BJ (cell line): ENCODE measurements around the gene FAM216B. TPM values are rescaled to one million over a fixed set of nuclear protein-coding genes. Genes with fewer than 3 reads are reported as not detected.

Experiments
- CTCF ChIA-PET: fragments of 350-600 bp; formaldehyde crosslinking; extraction: SDS; loops from one replicate; lab custom pipeline; 2021; ENCODE audit warnings: antibody characterized with exemption, inconsistent platforms; lab: Yijun Ruan, JAX
- POLR2A ChIA-PET: fragments of 300-600 bp; sonication (Branson Sonifier 250); formaldehyde crosslinking; extraction: SDS; loops from one replicate; lab custom pipeline; 2021; ENCODE audit warnings: antibody characterized with exemption; lab: Charles Lee
- DNase-seq: peaks from one replicate; pipeline ENCODE4 v3.0.0-alpha.2; 2011; ENCODE audit warnings: low read depth
- H3K27me3 ChIP-seq: 2 replicates; pipeline ENCODE4 v1.6.0; 2011; ENCODE audit warnings: low read length; ENCODE audit not compliant: control insufficient read depth, insufficient read depth
- H3K36me3 ChIP-seq: 2 replicates; pipeline ENCODE4 v1.5.1; 2011; ENCODE audit warnings: low read length; ENCODE audit not compliant: control insufficient read depth, insufficient read depth
- H3K4me3 ChIP-seq: 2 replicates; pipeline ENCODE4 v1.5.1; 2011; ENCODE audit warnings: low read depth, mild to moderate bottlenecking, control low read depth, low read length
- CTCF ChIP-seq: IDR thresholded peaks from 2 replicates; pipeline ENCODE4 v1.5.1; 2011; ENCODE audit warnings: low read depth, mild to moderate bottlenecking, control low read depth, inconsistent platforms, low read length, moderate library complexity; ENCODE audit not compliant: insufficient read depth
- polyA plus RNA-seq: library from polyadenylated mRNA; depleted of rRNA; stranded (reverse); fragments of >200 nt; gene quantifications from 2 replicates; pipeline ENCODE4 v1.2.3, GENCODE V29; 2011

FAM216B gene
- polyA plus RNA-seq, 1 experiment = not detected

DNA sequence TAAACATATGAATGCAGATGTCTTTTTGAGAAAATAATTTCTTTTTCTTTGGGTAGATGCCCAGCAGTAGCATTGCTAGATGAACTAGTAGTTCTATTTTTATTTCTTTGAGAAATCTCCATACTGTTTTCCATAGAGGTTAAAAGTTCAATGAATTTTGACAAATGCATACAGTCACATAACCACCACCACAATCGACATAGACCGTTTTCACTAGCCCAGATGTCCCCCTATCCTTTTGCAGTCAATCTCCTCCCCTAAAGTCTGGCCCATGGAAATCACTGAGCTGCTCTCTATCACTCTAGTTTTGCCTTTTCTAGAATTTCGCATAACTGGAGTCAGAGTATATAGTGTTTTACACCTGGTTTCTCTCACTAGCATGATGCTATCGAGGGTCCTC is 10.8 kb downstream of the FAM216B start:
- TF ChIP-seq CTCF = no peak
- Histone ChIP-seq H3K27me3 (peaks cover 4% of the 10 kb centered on the region), H3K4me3 (no peak overlapping the region), H3K36me3 (no peaks in the 10 kb centered on the region)
- POLR2A ChIA-PET = no interaction called here
- CTCF ChIA-PET = no interaction called here
- DNase-seq = no peak

- DNase-seq = no peak
- ChIA-PET CTCF (interaction anchor here (1.5 kb wide), 1 partner anchor 14 kb away, joined by 4 read pairs; no protein-coding TSS in a partner anchor), POLR2A (no interaction called here)
- TF ChIP-seq CTCF = no peak
- Histone ChIP-seq H3K36me3 (no peaks in the 10 kb centered on the region), H3K27me3 (peaks cover 4% of the 10 kb centered on the region), H3K4me3 (no peak overlapping the region)
Observed at GRCh38 chr13:42794577-42795275, 13.3 kb downstream of the FAM216B start.

DNA sequence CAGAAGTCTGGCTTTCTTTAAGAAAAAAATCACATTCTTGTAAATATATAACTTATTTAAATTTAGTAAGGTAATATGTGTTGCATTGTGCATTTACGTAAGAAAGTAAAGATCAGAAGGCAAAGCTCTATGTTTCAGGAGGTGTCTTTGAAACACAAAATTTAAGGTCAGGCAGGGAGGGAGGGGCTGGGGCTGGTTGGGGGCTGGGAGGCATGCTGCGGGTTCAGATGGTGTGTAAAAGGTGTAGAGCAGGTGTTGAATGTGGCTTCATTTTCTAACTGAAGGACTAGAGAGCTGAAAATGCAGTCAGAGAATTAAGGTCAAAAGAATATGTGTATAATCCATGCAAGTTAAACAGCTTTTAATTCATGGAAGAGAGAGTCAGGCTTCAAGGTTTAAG is 14.3 kb downstream of the FAM216B start:
- Histone ChIP-seq H3K36me3 (no peaks in the 10 kb centered on the region), H3K4me3 (no peak overlapping the region), H3K27me3 (peaks cover 4% of the 10 kb centered on the region)
- POLR2A ChIA-PET = no interaction called here
- DNase-seq = no peak
- CTCF ChIA-PET = interaction anchor here (1.5 kb wide), 1 partner anchor 13 kb away, joined by 4 read pairs; no protein-coding TSS in a partner anchor
- no peak for TF ChIP-seq CTCF

DNA sequence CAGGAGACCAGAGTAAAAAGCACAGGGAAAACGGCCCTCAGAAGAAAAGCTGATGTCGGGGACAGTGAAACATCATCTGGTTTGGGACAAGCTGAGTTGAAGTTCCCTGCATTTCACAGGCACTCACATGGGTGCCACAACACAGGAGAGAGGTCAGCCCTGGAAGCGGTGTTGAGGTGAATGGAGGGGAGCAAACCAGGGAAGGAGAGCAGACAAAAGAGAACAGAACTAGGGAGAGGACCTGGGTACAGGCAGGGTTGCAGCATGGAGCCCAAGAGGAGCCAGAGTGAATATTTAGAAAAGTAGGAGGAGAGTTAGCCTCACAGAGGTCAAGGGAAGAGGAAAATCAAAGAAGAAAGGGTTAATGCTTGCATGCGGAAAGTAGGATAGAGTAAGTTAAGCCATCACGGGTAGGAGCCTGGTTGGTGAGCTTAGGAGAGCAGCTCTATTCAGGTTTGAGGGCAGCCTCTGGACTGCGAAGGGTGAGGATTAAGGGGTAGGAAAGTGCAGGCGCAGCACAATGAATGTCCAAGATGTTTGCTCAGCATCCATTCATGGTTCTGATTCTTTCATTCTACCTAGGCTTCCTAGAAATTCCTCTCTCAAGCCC is 15.5 kb downstream of the FAM216B start:
- no peak overlapping the region for H3K4me3 ChIP-seq
- DNase-seq = no peak
- no peak for TF ChIP-seq CTCF
- POLR2A ChIA-PET = no interaction called here
- peaks cover 4% of the 10 kb centered on the region for H3K27me3 ChIP-seq
- H3K36me3 ChIP-seq = no peaks in the 10 kb centered on the region
- CTCF ChIA-PET = interaction anchor here (1.2 to 1.6 kb wide), 2 partner anchors 9 to 14 kb away, joined by 3 to 5 read pairs; no protein-coding TSS in a partner anchor

DNA sequence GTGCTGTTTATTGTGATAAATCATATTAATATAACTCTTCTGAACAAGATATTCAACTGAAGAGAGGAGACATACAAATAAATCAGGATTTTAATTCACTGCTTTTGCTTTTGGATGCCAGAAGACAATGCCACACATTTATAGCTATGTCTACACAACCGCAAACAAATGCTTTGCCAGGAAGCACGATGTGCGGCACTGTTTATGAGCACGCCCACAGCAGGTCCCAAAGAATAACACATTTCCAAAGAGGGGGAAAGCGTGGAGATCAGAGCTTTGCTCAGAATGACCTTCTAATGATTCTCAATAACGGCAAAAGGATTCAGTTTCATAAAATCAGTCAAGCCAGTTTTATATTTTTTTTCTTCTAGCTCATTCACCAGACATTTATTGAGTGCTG is 16.7 kb downstream of the FAM216B start:
- DNase-seq = no peak
- POLR2A ChIA-PET = no interaction called here
- CTCF ChIA-PET = interaction anchor here (1.2 kb wide), 1 partner anchor 13 kb away, joined by 5 read pairs; no protein-coding TSS in a partner anchor

More for the DNA sequence above, 16.7 kb downstream of the FAM216B start:
- TF ChIP-seq CTCF = no peak
- Histone ChIP-seq H3K27me3 (peaks cover 4% of the 10 kb centered on the region), H3K4me3 (no peak overlapping the region), H3K36me3 (no peaks in the 10 kb centered on the region)
